OCI-LY7 (cell line): ENCODE results near the gene NUDT8. TPM values are rescaled to one million over a fixed set of nuclear protein-coding genes. Genes with fewer than 3 reads are reported as not detected.

Source experiments
- BruUV-seq: library from RNA; stranded (reverse); fragments of 400-500 nt; replicated peaks from 2 replicates; lab custom pipeline; 2021; lab: Mats Ljungman, UMichigan
- CTCF ChIA-PET: fragments of 300-600 bp; sonication (Branson Sonifier 250); formaldehyde crosslinking; loops from one replicate; lab custom pipeline; 2022; ENCODE audit warnings: antibody characterized with exemption; ENCODE audit not compliant: unreplicated experiment; lab: Charles Lee
- POLR2A ChIA-PET: fragments of 300-600 bp; sonication (Branson Sonifier 250); formaldehyde crosslinking; loops from one replicate; lab custom pipeline; 2022; ENCODE audit warnings: antibody characterized with exemption; lab: Charles Lee
- DNase-seq: peaks from one replicate; pipeline ENCODE4 v3.0.0-alpha.2; 2015; ENCODE audit warnings: low spot score
- H2AFZ ChIP-seq: fragments of 200-600 bp; sonication (generic), shearing (Covaris generic); 2 replicates; pipeline ENCODE4 v1.6.1; 2014; ENCODE audit warnings: mild to moderate bottlenecking, antibody characterized with exemption, low read length, moderate library complexity
- H3K27ac ChIP-seq: fragments of 200-600 bp; sonication (generic); 2 replicates; pipeline ENCODE4 v1.5.1; 2014; ENCODE audit warnings: mixed run types, low read depth, mild to moderate bottlenecking, moderate library complexity, low read length, inconsistent platforms; ENCODE audit not compliant: poor library complexity, severe bottlenecking
- H3K36me3 ChIP-seq: fragments of 200-600 bp; sonication (generic); 2 replicates; pipeline ENCODE4 v1.6.1; 2014; ENCODE audit warnings: mild to moderate bottlenecking, antibody characterized with exemption, low read length, moderate library complexity, mixed read lengths; ENCODE audit not compliant: insufficient read depth
- H3K4me1 ChIP-seq: fragments of 200-600 bp; sonication (generic); 2 replicates; pipeline ENCODE4 v1.5.1; 2014; ENCODE audit warnings: mild to moderate bottlenecking, low read length; ENCODE audit not compliant: insufficient read depth, poor library complexity, severe bottlenecking
- H3K4me2 ChIP-seq: fragments of 200-600 bp; sonication (generic); 2 replicates; pipeline ENCODE4 v1.6.1; 2014; ENCODE audit warnings: mild to moderate bottlenecking, low read length
- H3K4me3 ChIP-seq: fragments of 200-600 bp; sonication (generic); 2 replicates; pipeline ENCODE4 v1.5.1; 2014; ENCODE audit warnings: mild to moderate bottlenecking, low read depth, low read length; ENCODE audit not compliant: poor library complexity, severe bottlenecking
- H3K79me2 ChIP-seq: fragments of 200-600 bp; sonication (generic); 2 replicates; pipeline ENCODE4 v1.6.1; 2016; ENCODE audit warnings: low read depth, mild to moderate bottlenecking, low read length, moderate library complexity, mixed read lengths; ENCODE audit not compliant: insufficient read depth
- H3K9me2 ChIP-seq: fragments of 200-600 bp; sonication (generic); 2 replicates; pipeline ENCODE4 v1.6.1; 2016; ENCODE audit warnings: mild to moderate bottlenecking, low read length, mixed read lengths; ENCODE audit not compliant: insufficient read depth
- H3K9me3 ChIP-seq: fragments of 200-600 bp; sonication (generic); 2 replicates; pipeline ENCODE4 v1.6.1; 2014; ENCODE audit warnings: mild to moderate bottlenecking, mixed run types, low read length, mixed read lengths
- H4K20me1 ChIP-seq: fragments of 200-600 bp; sonication (generic); 2 replicates; pipeline ENCODE4 v1.6.1; 2014; ENCODE audit warnings: mild to moderate bottlenecking, antibody characterized with exemption, low read length, moderate library complexity, mixed read lengths; ENCODE audit not compliant: insufficient read depth
- CTCF ChIP-seq: fragments of 200-600 bp; sonication (generic); conservative IDR thresholded peaks from 2 replicates; pipeline ENCODE4 v1.5.1; 2014; ENCODE audit warnings: mild to moderate bottlenecking, antibody characterized with exemption, low read length, moderate library complexity, mixed read lengths
- EZH2phosphoT487 ChIP-seq: fragments of 200-600 bp; sonication (generic); IDR thresholded peaks from 2 replicates; pipeline ENCODE4 v1.6.1; 2018; ENCODE audit warnings: low read depth, borderline replicate concordance, mild to moderate bottlenecking, mixed run types, antibody characterized with exemption, low read length, moderate library complexity, mixed read lengths
- intact Hi-C: fragments of 100-400 bp; cut with micrococcal nuclease; formaldehyde crosslinking; loops from one replicate; pipeline ENCODE4 v1.10.0; 2022; ENCODE audit not compliant: unreplicated experiment
- total RNA-seq, 2 experiments: library from RNA; depleted of rRNA in 1 of 2; stranded (reverse); fragments of >200 nt in 1 of 2; shearing (Covaris generic) in 1 of 2; gene quantifications; 2 replicates each; pipeline ENCODE4 v1.2.3, GENCODE V29; 2014 to 2022

Gene NUDT8
- total RNA-seq, 2 experiments from 2014 or later: 20.4 to 35.4 TPM

- Histone ChIP-seq H3K4me3 (no peak overlapping the region), H3K9me3 (no peaks in the 10 kb centered on the region), H3K36me3 (peaks cover 57% of the 10 kb centered on the region), H3K79me2 (peaks cover 17% of the 10 kb centered on the region), H3K4me1 (peaks cover 49% of the 10 kb centered on the region), H3K27ac (no peak overlapping the region), H2AFZ (no peak overlapping the region), H3K4me2 (no peak overlapping the region), H3K9me2 (no peaks in the 10 kb centered on the region), H4K20me1 (no peaks in the 10 kb centered on the region; the same call in 1 of the 2 replicates)
- no peak for DNase-seq
- ChIA-PET POLR2A (no interaction called here), CTCF (no interaction called here)
- intact Hi-C loops: no loop called here
- no TSS peak for BruUV-seq
- TF ChIP-seq CTCF: no peak
- no peak for TF ChIP-seq EZH2phosphoT487
These were observed 19.4 kb downstream of the NUDT8 start for GRCh38 chr11:67610302-67610868.

- H3K4me2 ChIP-seq: no peak overlapping the region
- ChIA-PET CTCF (no interaction called here), POLR2A (interaction anchor here (0.6 to 0.8 kb wide), 2 partner anchors 8 to 998 kb away, joined by 3 read pairs; no protein-coding TSS in a partner anchor)
- no TSS peak for BruUV-seq
- H3K9me3 ChIP-seq: no peaks in the 10 kb centered on the region
- no peak overlapping the region for H3K27ac ChIP-seq
- H2AFZ ChIP-seq: no peak overlapping the region
- H3K9me2 ChIP-seq: no peaks in the 10 kb centered on the region
- TF ChIP-seq EZH2phosphoT487 (no peak), CTCF (no peak)
- H3K79me2 ChIP-seq: peaks cover 17% of the 10 kb centered on the region
- H3K36me3 ChIP-seq: peaks cover 57% of the 10 kb centered on the region
- H3K4me3 ChIP-seq: no peak overlapping the region
- no peak for DNase-seq
- no peaks in the 10 kb centered on the region; the same call in 1 of the 2 replicates for H4K20me1 ChIP-seq
- intact Hi-C loops: no loop called here
- peaks cover 39% of the 10 kb centered on the region for H3K4me1 ChIP-seq
These were observed 20.4 kb downstream of the NUDT8 start for GRCh38 chr11:67609316-67609715.

GRCh38 chr11:67608486-67608885, 21.3 kb downstream of the NUDT8 start:
- H3K9me3 ChIP-seq: no peaks in the 10 kb centered on the region
- no peaks in the 10 kb centered on the region for H3K9me2 ChIP-seq
- H3K4me2 ChIP-seq: peak overlapping the region; percentile 99
- H2AFZ ChIP-seq: no peak overlapping the region
- no peak for DNase-seq
- TF ChIP-seq EZH2phosphoT487 (no peak), CTCF (no peak)
- peaks cover 30% of the 10 kb centered on the region for H3K4me1 ChIP-seq
- H4K20me1 ChIP-seq: no peaks in the 10 kb centered on the region; the same call in 1 of the 2 replicates
- no TSS peak for BruUV-seq
- intact Hi-C loops: no loop called here
- H3K79me2 ChIP-seq: peaks cover 17% of the 10 kb centered on the region
- CTCF ChIA-PET: no interaction called here
- POLR2A ChIA-PET: interaction anchor here (0.8 to 0.9 kb wide), 2 partner anchors 9 to 21 kb away, joined by 3 read pairs; partner anchors contain the start of gene NUDT8
- H3K4me3 ChIP-seq: peak overlapping the region; percentile 98
- H3K36me3 ChIP-seq: peaks cover 54% of the 10 kb centered on the region
- H3K27ac ChIP-seq: no peak overlapping the region
